Activated T-cell treated with anti-CD3 and anti-CD28 coated beads for 48 hours (primary cell): Measurements from ENCODE around the gene NEMP2.
"Not testable (repeated sequence)": the region's sequence is repeated elsewhere in the genome, so short reads cannot be mapped to it uniquely, and the experiment has no call there.

Source experiments
- DNase-seq: peaks from one replicate; pipeline ENCODE4 v3.0.0-alpha.2; 2020; ENCODE audit warnings: low read depth

Gene NEMP2

DNA sequence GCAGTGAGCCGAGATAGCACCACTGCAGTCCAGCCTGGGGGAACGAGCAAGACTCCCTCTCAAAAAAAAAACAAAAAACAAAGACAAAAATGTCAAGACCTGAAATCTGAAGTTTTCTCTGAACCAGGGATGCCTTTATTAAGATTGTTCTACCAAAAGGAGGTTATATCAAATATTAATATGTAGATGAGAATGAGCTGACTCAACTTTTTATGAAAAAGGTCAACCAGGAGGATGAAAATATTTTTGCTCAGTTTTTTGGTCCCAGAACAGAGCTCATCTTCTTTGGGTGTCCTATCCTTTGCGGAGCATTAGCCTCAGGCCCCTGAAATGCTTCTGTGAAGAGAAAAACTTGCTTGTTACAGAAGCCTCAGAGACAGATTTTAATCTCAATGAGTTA lies 44.0 kb downstream of the NEMP2 start:
- DNase-seq, result no peak

GRCh38 chr2:190489475-190489874 lies 45.0 kb downstream of the NEMP2 start:
- no peak for DNase-seq

DNA sequence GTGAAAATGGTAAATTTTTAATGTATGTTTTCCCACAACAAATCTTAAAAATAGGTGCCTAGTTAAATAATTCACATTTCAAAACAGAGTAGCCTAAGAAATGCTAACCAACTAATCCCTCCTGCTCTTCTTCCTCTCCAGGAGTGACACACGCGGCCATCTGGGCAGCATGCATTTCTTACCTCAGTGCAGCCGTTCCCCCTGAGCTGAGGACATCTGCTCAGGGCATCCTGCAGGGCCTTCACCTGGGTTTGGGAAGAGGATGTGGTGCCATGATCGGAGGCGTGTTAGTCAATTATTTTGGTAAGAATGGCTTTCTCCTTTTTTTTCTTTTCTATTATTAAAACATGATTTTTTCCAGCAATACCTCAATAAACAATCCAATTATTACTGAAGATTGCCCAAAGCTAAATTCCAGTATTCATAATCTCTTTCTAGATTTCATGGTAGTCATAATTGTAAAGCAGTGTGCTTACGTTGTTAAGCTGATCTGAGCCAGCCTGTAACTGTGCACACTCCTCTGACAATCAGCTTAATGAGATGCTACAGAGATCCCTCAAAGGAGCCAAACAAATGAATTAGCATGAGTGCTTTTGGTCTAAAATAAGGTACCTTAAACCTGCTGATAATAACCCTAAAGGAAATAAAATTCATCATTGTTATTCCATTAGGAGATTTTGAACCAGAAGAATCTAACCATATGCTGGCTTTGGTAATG lies 45.8 kb downstream of the NEMP2 start:
- DNase-seq, result no peak

GRCh38 chr2:190486037-190486623 lies 48.4 kb downstream of the NEMP2 start:
- DNase-seq, result no peak

DNA sequence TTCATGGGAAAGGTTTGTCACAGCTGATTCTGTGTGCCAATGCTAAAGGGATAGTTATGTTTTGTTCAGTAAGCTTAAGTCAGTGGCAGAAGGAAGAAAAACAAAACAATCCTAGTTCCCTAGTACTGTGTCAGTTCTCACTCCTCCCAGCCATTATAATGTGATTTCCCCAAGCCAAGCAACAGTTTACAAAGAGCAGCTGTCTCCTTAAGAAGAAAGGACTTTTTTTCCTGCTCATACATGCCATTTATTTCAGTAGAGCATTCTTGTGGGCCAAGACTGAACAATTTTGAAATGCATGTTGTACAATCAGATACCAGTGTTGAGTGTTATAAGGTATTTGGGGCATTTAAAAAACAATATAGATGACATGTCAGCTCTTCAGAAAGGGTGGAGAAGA lies 52.1 kb downstream of the NEMP2 start:
- DNase-seq, result no peak

- no peak for DNase-seq
Observed at GRCh38 chr2:190481339-190481738, 53.2 kb downstream of the NEMP2 start.

GRCh38 chr2:190478572-190479195 lies 55.8 kb downstream of the NEMP2 start:
- DNase-seq, result no peak

DNA sequence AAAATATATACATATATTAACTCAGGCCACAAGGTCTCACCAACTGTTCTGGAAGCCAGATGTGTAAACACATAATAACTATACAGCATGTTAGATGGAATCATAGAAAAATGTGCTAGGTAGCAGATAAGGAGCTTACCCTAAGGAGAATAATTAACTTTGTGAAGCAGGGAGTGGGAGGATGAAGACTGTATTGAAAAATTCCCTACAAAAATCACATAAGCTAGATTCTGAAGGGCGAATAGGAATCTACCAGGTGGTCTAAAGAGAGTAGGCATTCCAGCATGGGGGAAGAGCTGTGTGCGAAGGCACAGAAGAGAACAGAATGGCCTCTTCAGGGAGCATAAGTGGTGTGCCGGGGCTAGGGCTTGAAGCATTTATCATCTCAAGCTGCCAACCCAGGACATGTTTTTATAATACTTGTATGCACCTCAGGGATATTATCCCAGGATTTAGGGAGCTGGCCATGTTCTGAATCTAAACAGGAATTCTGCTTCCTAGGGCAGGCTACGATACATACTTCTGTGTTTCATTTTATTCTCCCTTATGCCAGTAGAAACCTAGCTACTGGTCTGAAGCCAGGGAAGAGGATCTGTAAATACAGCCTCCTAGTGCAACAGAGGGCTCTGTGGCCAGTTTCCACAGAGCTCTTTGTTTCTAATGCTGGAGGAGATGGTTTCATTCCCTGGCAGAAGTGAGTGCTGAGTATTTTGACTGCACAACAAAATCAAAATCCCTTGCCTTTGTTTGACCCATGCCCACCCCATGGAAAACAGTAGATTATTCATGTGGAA lies 56.7 kb downstream of the NEMP2 start:
- DNase-seq, result no peak

GRCh38 chr2:190470256-190470826 lies 64.2 kb downstream of the NEMP2 start:
- DNase-seq, result no peak

GRCh38 chr2:190469771-190470170 lies 64.8 kb downstream of the NEMP2 start:
- no peak for DNase-seq

DNA sequence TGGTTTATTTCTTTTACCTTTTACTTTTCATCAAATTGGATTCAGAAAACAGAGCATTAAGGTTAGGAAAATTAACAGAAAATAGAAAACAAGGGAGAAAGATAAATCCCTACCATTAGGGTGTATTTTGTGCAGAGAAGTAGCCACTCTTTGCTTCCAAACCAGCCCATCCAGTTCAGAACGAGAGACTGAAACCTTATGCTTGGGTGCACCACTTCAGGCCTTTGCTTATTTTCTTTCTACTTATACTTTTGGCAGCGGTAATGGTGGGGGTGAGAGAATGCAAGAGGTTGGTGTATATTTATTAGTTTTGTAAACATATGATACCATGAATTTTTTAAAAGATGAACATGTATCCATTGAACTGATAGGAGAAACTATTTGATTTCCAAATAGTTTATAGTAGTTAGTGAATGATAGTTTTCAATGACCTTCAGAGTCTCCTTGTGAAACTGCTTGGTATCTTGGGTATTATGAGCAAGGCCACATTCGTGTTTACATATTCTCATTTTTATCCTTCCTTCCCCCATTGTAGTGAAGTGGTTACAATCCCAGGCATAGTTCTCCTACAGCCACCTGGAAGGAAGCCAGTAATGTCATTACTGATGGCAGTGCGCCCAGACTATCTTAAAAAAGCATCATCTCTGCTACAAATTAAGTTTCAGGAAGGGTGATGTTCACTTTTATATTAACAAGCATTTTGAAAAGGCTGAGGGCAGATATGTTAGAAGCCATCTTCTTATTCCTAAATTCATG lies 65.5 kb downstream of the NEMP2 start:
- DNase-seq, result no peak

DNA sequence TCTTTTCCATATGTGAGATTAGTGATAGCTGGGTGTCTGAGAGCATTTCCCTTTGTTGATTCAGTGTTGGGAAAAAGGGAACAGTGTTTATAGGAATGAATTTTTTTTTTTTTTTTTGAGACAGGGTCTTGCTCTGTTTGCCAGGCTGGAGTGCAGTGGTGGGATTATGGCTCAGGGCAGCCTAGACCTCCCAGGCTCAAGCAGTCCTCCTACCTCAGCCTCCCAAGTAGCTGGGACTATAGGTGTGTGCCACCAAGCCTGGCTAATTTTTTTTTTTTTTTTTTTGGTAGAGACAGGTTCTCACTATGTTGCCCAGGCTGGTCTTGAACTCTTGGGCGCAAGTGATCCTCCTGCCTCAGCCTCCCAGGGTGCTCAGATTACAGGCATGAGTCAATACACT lies 66.2 kb downstream of the NEMP2 start:
- not testable (repeated sequence) for DNase-seq

DNA sequence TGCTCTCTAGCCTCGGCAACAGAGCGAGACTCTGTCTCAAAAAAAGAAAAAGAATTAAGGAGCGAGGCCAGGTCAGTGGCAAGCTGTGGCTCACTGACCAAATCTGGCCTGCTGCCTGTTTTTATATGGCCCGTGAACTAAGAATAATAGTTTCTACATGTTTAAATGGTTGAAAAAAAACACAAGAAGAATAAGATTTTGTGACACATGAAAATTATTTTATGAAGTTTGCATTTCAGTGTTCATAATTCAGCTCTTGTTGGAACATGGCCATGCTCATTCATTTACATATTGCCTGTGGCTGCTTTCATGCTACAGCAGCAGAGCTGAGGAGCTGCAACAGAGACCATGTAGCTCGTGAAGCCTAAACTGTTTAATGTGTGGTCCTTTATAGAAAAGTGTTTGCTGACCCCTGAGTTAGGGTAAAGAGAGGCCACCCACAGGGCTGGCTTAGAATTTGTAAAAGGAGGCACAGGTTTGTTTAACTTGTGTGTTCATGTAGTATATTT lies 66.9 kb downstream of the NEMP2 start:
- no peak for DNase-seq

- DNase-seq, result no peak
Observed at GRCh38 chr2:190466819-190467446, 67.6 kb downstream of the NEMP2 start.

DNA sequence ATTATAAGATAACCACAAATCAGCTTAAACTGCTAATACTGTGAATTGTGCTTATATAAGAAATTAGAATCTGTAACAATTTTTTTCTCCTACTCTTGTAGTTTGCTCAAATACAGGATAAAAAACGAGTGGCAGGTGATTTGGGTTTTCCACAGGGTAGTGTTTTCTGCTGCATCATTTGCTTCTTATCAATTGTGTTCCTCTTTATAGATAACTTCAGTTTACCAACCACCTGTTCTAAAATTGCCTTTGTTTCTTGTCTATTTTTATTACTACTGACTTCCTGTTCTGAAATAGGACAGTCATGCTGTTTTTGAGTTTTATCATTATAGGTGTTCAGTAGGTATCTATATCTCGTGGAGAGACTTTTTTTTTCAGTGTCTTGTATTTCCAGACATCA lies 69.5 kb downstream of the NEMP2 start:
- no peak for DNase-seq

DNA sequence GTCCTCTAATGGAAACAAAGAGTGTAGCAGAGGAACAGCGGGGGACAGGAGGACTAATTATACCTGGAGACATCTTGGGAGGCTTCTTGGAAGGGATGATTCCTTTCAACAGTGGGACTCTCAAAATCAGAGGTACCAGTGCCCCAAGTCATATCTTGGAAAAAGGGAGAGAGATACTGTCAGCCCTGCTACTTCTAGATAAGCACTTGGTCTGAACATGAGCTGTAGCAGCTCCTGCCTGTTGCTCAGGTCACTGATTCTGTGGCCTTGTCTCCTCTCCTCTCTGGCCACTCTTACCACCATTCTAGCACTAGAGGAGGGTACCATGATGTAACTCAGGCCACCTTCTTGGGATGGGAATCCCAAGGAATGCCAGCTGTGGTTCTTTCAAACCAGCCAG lies 71.9 kb downstream of the NEMP2 start:
- DNase-seq, result no peak

GRCh38 chr2:190462181-190462580 lies 72.3 kb downstream of the NEMP2 start:
- DNase-seq, result no peak

DNA sequence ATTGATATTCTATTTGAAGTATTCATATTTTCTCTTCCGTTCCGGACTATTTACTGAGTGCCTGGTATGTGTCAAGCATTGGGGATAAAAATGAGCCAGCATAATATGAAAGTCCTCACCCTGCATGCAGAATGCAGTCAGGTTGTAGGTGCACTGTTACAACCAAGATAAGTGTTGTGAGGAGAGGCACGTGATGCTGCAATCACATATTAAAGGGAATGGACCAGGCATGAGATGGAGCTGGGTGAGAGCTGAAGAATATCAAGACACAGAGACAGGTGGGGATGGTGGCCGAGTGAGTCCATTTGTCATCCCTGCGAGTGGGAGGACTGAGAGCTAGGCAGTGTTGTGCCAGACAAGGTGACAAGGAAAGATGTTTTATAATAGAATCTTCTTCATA lies 74.0 kb downstream of the NEMP2 start:
- no peak for DNase-seq

GRCh38 chr2:190459881-190460280 lies 74.6 kb downstream of the NEMP2 start:
- no peak for DNase-seq

GRCh38 chr2:190458352-190459107 lies 76.0 kb downstream of the NEMP2 start:
- no peak for DNase-seq
